ENCODE data around the gene FBXW9.

Gene FBXW9

GRCh38 chr19:12676384-12676792 lies 20.0 kb downstream of the FBXW9 start:
- POLR2A ChIA-PET: no interaction called here
- CTCF ChIA-PET: interaction anchor here (0.8 kb wide), 2 partner anchors 289 to 514 kb away, joined by 3 read pairs; no protein-coding TSS in a partner anchor
- peak; percentile 79 for DNase-seq (ENCODE audit: extremely low spot score)
- TF ChIP-seq L3MBTL2 (conservative IDR thresholded peaks at IDR 0.05) (no peak), BHLHE40 (IDR thresholded peaks at IDR 0.05; ENCODE audit: borderline replicate concordance) (no peak), ARNT (IDR thresholded peaks at IDR 0.05) (no peak), HDGF (IDR thresholded peaks at IDR 0.05; ENCODE audit: borderline replicate concordance) (no peak), NFRKB (IDR thresholded peaks at IDR 0.05) (no peak), PKNOX1 (IDR thresholded peaks at IDR 0.05) (no peak), SP1 (IDR thresholded peaks at IDR 0.05) (no peak), LEF1 (IDR thresholded peaks at IDR 0.05; ENCODE audit: borderline replicate concordance) (no peak), SUZ12 (IDR thresholded peaks at IDR 0.05) (no peak)

GRCh38 chr19:12675940-12676339 lies 20.5 kb downstream of the FBXW9 start:
- DNase-seq (ENCODE audit: extremely low spot score): no peak
- POLR2A ChIA-PET: no interaction called here
- TF ChIP-seq SUZ12 (IDR thresholded peaks at IDR 0.05) (no peak), FOXA1 (IDR thresholded peaks at IDR 0.05) (no peak), CTBP1 (IDR thresholded peaks at IDR 0.05; ENCODE audit: borderline replicate concordance) (no peak), TARDBP (IDR thresholded peaks at IDR 0.05) (no peak), BHLHE40 (IDR thresholded peaks at IDR 0.05; ENCODE audit: borderline replicate concordance) (no peak), L3MBTL2 (conservative IDR thresholded peaks at IDR 0.05) (no peak), NFRKB (IDR thresholded peaks at IDR 0.05) (no peak), ARNT (IDR thresholded peaks at IDR 0.05) (no peak)
- CTCF ChIA-PET: interaction anchor here (0.8 kb wide), 1 partner anchor 514 kb away, joined by 3 read pairs; no protein-coding TSS in a partner anchor

- POLR2A ChIA-PET: no interaction called here
- no peak for DNase-seq (ENCODE audit: extremely low spot score)
- CTCF ChIA-PET: no interaction called here
- TF ChIP-seq ARNT (IDR thresholded peaks at IDR 0.05) (no peak), FOXM1 (IDR thresholded peaks at IDR 0.05; ENCODE audit: borderline replicate concordance) (no peak), FOXK2 (IDR thresholded peaks at IDR 0.05) (no peak), SUZ12 (IDR thresholded peaks at IDR 0.05) (no peak), HDGF (IDR thresholded peaks at IDR 0.05; ENCODE audit: borderline replicate concordance) (no peak), SP1 (IDR thresholded peaks at IDR 0.05) (no peak), L3MBTL2 (conservative IDR thresholded peaks at IDR 0.05) (no peak)
Measured at GRCh38 chr19:12675399-12675798, 21.0 kb downstream of the FBXW9 start.

- ChIA-PET POLR2A (interaction anchor here (1.5 to 1.8 kb wide), 2 partner anchors 9 to 112 kb away, joined by 3 to 6 read pairs; partner anchors contain the start of gene DHPS), CTCF (interaction anchor here (0.8 kb wide), 1 partner anchor 9 kb away, joined by 7 read pairs; the partner anchor contains the start of gene DHPS)
- DNase-seq (ENCODE audit: extremely low spot score): no peak
- TF ChIP-seq FOXM1 (IDR thresholded peaks at IDR 0.05; ENCODE audit: borderline replicate concordance) (no peak), NFRKB (IDR thresholded peaks at IDR 0.05) (no peak), PKNOX1 (IDR thresholded peaks at IDR 0.05) (no peak)
Measured at GRCh38 chr19:12672744-12673143, 23.7 kb downstream of the FBXW9 start.

GRCh38 chr19:12670159-12670928 lies 26.1 kb downstream of the FBXW9 start:
- no peak for DNase-seq (ENCODE audit: extremely low spot score)
- TF ChIP-seq L3MBTL2 (conservative IDR thresholded peaks at IDR 0.05) (no peak), FOXM1 (IDR thresholded peaks at IDR 0.05; ENCODE audit: borderline replicate concordance) (no peak), FOXA1 (IDR thresholded peaks at IDR 0.05) (no peak), BHLHE40 (IDR thresholded peaks at IDR 0.05; ENCODE audit: borderline replicate concordance) (no peak), NFRKB (IDR thresholded peaks at IDR 0.05) (no peak), SUZ12 (IDR thresholded peaks at IDR 0.05) (no peak)
- ChIA-PET CTCF (interaction anchor here (0.7 to 1.4 kb wide), 2 partner anchors 106 to 1326 kb away, joined by 3 read pairs; no protein-coding TSS in a partner anchor), POLR2A (interaction anchor here (1.3 to 1.7 kb wide), 3 partner anchors 8 to 59 kb away, joined by 6 to 9 read pairs (median 7); partner anchors contain the start of genes DHPS, ZNF490 and ZNF791)

- peak; percentile 72 for DNase-seq (ENCODE audit: extremely low spot score)
- no peak for TF ChIP-seq PKNOX1 (IDR thresholded peaks at IDR 0.05)
- peak; percentile 49 for TF ChIP-seq L3MBTL2 (conservative IDR thresholded peaks at IDR 0.05)
- TF ChIP-seq NFRKB (IDR thresholded peaks at IDR 0.05): peak; percentile 66
- TF ChIP-seq FOXM1 (IDR thresholded peaks at IDR 0.05; ENCODE audit: borderline replicate concordance): no peak
- TF ChIP-seq ELF4 (IDR thresholded peaks at IDR 0.05): peak; percentile 99
- no peak for TF ChIP-seq ZNF384 (IDR thresholded peaks at IDR 0.05)
- no peak for TF ChIP-seq SP1 (IDR thresholded peaks at IDR 0.05)
- no peak for TF ChIP-seq HDGF (IDR thresholded peaks at IDR 0.05; ENCODE audit: borderline replicate concordance)
- no peak; the same call in 1 of the 2 replicates for TF ChIP-seq LEF1 (IDR thresholded peaks at IDR 0.05; ENCODE audit: borderline replicate concordance)
- no peak for TF ChIP-seq SUZ12 (IDR thresholded peaks at IDR 0.05)
- TF ChIP-seq TARDBP (IDR thresholded peaks at IDR 0.05): 0 out of 2 replicates have a peak, but pooled peaks have one; percentile 21
- TF ChIP-seq FOXK2 (IDR thresholded peaks at IDR 0.05): peak; percentile 91
- TF ChIP-seq CTBP1 (IDR thresholded peaks at IDR 0.05; ENCODE audit: borderline replicate concordance): no peak; the same call in 1 of the 2 replicates
- no peak for TF ChIP-seq ARNT (IDR thresholded peaks at IDR 0.05)
- no peak for TF ChIP-seq FOXA1 (IDR thresholded peaks at IDR 0.05)
- no peak for TF ChIP-seq BHLHE40 (IDR thresholded peaks at IDR 0.05; ENCODE audit: borderline replicate concordance)
- CTCF ChIA-PET: no interaction called here
- POLR2A ChIA-PET: interaction anchor here (0.8 to 1.7 kb wide), 5 partner anchors 9 to 174 kb away, joined by 3 to 9 read pairs (median 6); partner anchors contain the start of genes DHPS, ZNF490 and ZNF791
Measured at GRCh38 chr19:12669270-12670158, 26.9 kb downstream of the FBXW9 start.

Data from HEK293T (cell line).